CMK (cell line): ENCODE data around the gene NFILZ.

Source experiments
- DNase-seq: peaks from one replicate; pipeline ENCODE4 v3.0.0-alpha.2; 2010; ENCODE audit warnings: low read depth

Gene NFILZ

GRCh38 chr19:8641908-8642547, 11.6 kb downstream of the NFILZ start:
- DNase-seq = no peak

- DNase-seq = no peak
These were observed 12.1 kb downstream of the NFILZ start for GRCh38 chr19:8642561-8642960.

GRCh38 chr19:8643860-8644653, 13.6 kb downstream of the NFILZ start:
- DNase-seq = no peak

- DNase-seq = no peak
These were observed 17.8 kb downstream of the NFILZ start for GRCh38 chr19:8648240-8648639.

- DNase-seq = peak; percentile 12
These were observed 24.3 kb downstream of the NFILZ start for GRCh38 chr19:8654591-8655339.

- DNase-seq = no peak
These were observed 24.9 kb downstream of the NFILZ start for GRCh38 chr19:8655340-8655709.

GRCh38 chr19:8657869-8658268, 27.4 kb downstream of the NFILZ start:
- no peak for DNase-seq

- DNase-seq = no peak
These were observed 29.5 kb downstream of the NFILZ start for GRCh38 chr19:8659905-8660304.

GRCh38 chr19:8662263-8662662, 31.8 kb downstream of the NFILZ start:
- DNase-seq = no peak

GRCh38 chr19:8663920-8664670, 33.7 kb downstream of the NFILZ start:
- DNase-seq = peak; percentile 66

GRCh38 chr19:8664671-8665057, 34.2 kb downstream of the NFILZ start:
- DNase-seq = no peak

- DNase-seq = no peak
These were observed 35.2 kb downstream of the NFILZ start for GRCh38 chr19:8665468-8666213.

- no peak for DNase-seq
These were observed 36.5 kb downstream of the NFILZ start for GRCh38 chr19:8666814-8667405.

GRCh38 chr19:8673276-8673891, 43.0 kb downstream of the NFILZ start:
- no peak for DNase-seq

- no peak for DNase-seq
These were observed 44.6 kb downstream of the NFILZ start for GRCh38 chr19:8675066-8675465.

- no peak for DNase-seq
These were observed 47.9 kb downstream of the NFILZ start for GRCh38 chr19:8678244-8678807.
